Iris pigment epithelial cell (primary cell): ENCODE measurements around the gene TMEM267.
A peak's percentile ranks its signal among the peaks of the same experiment; 100 is the strongest.
"Not testable (repeated sequence)": the region's sequence is repeated elsewhere in the genome, so short reads cannot be mapped to it uniquely, and the experiment has no call there.

Experiments used
- DNase-seq: peaks from one replicate; pipeline ENCODE4 v3.0.0-alpha.2; 2011; ENCODE audit warnings: low read depth

Gene TMEM267, protein sequence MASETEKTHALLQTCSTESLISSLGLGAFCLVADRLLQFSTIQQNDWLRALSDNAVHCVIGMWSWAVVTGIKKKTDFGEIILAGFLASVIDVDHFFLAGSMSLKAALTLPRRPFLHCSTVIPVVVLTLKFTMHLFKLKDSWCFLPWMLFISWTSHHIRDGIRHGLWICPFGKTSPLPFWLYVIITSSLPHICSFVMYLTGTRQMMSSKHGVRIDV

DNA sequence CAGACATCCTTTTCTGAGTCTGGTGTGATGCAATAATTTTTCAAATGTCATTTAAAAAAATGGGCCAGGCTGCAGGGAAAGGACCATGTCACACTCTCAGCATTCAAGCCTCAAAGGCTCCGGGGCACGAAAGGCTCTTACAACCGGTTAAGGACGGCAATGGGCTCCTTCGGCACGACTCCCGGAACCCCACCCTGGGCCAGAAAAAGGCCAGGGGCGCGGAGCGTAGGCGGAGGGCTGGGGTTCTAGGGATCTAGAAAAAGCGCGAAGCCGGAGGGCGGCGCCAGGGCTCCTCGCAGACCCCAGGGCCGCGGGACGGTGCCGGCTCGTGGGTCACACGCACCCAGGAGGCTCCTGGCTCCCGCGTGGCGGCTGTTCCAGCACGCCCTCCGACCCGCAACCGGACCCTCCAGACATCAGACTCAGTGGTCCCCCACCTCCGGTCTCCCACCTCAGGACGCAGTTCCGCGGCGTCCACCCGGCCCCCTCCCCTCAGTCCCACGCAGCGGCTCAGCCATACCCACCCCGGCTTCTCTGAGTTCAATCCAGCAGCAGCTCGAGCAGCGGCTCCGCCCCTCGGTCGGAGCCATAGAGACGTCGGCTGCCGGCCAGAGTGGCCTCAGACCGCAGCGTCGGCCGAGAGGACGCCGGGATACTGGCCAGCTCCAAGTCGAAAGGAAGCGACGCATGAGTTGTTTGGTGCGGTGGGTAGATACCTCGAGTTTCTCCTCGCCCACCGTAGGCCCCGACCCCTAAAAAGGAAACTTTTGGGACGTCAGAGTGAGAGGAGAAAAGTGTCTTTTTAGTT is at the start of gene TMEM267:
Gene TMEM267, minus strand, starts transcription at position 568 of the 808 bp plus-strand sequence. CDS start 29,896 bp downstream, outside the sequence.
- peak; percentile 95 for DNase-seq

DNA sequence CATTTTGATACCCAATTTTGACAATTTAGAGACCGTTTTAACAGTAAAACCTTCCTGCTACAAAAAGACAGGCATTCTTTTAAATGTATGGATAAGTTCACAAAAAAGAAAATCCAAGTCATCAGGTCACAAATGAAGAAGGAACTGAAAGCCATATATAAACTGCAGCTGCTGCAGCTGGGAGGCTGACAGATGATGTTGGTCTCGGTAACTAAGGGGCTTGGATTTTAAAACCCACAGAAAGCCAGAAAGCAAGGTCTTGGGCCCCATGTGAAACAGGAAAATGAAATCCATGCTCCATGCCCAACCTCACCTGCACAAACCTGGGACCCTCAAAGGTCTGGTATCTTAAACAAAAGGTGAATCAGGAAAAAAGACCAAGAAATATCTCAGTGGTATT is 47.0 kb upstream of the TMEM267 start:
- DNase-seq = no peak

DNA sequence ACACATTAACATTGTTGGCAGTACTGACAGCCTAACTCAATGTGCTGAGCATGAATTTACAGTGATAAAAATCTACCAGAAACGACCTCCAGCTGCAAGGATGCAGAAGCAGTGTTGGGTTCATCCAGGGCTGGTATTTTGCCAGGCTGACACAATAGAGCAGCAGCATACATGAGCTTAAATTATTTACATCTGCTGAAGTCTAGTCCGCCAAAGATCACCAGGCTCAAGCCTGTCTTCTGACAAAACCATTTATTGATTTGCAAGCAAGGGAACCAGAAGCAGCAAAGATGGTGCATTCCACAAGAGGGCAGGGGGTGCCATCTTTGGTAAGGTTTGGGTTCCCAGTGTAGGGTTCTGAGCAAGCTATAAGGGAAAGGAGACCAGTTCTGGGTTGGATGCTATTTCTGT is 40.0 kb upstream of the TMEM267 start:
- peak; percentile 3 for DNase-seq

DNA sequence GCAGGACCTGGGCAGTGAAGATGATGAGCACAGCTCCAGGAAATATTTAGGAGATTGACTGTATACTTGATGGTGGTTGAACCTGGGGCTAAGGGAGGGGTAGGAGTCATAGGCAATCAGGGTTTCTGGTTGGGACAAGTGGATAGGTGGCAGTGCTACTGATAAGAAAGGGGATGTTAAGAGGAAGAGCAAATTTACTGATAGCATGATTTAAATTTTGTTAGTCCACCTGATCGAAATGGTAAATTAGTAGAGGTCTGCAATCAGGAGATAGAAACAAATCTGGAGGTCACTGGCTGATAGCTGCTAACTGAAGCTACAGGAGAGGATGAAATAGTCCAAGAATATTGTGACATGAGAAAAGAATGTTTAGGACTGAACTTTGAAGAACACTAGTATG is 37.0 kb upstream of the TMEM267 start:
- DNase-seq = no peak

DNA sequence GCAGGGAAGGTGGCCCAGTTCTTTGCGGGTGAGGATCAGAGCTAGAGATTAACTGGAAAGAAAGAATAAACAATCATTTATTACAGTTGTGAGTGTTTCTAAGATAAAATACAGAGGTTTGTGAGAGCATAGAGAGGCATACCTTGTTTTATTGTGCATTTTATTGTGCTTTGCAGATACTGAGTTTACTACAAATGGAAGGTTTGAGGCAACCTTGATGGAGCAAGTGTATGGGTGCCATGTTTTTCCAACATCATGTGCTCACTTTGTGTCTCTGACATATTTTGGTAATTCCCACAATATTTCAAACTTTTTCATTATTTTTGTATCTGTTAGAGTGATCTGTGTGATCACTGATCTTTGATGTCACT is 32.0 kb upstream of the TMEM267 start:
- no peak for DNase-seq

DNA sequence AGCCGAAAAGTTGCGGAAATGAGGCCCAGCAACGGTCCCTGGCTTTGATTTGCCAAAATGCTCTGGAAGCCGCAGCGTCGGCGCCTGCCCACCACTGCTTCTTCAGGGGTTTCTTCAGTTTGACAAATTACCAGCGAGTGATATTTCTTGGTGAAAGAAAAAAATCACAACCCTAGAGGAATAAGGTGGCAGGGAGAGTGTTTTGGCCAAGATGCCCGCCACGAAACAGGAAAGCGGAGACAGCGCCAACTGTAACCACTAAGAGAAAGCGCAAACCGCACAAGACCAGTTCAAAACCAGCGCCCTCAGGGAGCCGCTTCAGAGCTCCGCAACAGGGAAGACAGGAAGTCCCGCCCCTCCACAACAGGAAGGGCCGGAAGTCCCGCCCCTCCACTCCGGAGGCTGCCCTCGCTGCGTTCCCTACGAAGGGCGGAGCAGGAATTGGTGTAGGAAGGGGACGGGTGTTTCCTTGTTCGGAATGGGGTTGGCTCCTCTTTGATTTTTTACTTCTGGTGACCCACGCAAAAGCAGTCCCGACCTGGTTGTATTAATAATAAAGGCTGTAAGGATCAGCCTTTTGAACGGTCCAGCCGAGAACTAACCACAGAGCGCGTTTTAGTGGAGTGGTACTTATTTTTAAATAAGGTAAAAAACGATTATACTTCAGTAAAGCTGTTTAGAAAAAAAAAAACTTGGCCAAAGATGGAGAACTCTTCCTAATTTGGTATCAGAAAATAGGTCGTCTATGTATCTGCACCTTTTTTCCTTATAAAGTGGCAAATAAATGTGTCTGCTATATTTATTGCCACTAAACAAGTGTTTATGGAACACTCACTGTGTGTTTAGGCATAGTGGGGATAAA is 31.4 kb upstream of the TMEM267 start, which contains the start of gene C5orf34:
Gene C5orf34, minus strand, starts transcription at position 333 of the 862 bp plus-strand sequence. CDS start 5,809 bp downstream, outside the sequence.
- DNase-seq = peak; percentile 96

DNA sequence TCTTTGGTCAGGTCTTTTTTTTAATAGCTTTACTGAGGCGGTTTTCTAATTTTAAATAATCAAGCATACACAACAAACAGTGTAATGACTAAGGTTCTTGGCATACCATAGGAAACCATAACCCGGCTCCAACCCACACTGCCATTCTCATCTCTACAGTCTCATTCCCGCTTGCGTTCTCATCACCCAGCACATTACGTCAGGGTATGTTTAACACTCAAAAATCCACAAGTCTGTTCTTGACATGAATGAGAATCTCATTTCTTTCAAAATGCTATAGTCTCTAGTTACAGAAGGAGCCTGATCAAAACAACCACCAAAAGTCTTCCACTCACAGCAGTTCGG is 30.8 kb upstream of the TMEM267 start:
- DNase-seq = peak; percentile 93

DNA sequence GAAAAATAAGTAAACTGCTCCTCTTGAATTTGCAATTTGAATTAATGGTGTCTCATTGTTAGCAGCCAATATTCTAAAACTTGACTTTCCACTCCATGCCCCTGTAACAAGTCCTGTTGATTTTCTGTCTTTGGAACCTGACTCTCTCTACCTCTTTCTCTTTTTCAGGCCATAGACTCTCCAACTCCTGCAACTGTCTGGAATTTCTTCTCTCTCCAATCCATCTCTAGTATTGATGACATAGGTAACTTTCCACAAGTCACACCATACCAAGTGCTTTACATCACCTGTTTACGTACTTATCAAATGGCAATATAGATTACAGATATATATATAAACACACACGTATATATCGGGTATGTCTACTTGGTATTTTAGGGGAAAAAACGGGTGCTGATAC is 30.4 kb upstream of the TMEM267 start:
- peak; percentile 14 for DNase-seq

DNA sequence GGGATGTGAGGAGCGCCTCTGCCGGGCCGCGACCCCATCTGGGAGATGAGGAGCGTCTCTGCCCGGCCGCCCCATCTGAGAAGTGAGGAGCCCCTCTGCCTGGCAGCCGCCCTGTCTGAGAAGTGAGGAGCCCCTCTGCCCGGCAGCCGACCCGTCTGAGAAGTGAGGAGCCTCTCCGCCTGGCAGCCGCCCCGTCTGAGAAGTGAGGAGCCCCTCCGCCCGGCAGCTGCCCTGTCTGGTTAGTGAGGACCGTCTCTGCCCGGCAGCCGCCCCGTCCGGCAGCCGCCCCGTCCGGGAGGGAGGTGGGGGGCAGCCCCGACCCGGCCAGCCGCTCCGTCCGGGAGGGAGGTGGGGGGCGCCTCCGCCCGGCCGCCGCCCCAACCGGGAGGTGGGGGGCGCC is 27.4 kb upstream of the TMEM267 start:
- DNase-seq = not testable (repeated sequence)

DNA sequence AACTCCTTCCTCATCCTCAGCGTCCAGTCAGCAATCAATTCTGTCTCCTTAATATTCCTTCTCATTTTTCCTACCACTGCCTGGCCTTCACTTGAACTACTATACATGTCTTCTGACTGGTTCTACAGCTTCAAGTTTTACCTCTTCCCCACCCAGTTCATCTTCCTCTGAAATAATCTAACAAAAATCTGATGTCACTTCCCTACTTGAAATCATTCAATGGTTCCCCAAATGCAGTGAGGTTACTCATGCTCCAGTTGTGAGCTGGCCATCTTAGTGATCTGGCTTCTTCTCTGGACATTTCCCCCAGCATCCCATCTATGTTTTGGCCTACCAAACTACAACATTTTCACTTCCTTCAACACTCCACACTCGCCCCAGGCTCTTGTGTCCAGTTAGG is 14.9 kb upstream of the TMEM267 start:
- no peak for DNase-seq

DNA sequence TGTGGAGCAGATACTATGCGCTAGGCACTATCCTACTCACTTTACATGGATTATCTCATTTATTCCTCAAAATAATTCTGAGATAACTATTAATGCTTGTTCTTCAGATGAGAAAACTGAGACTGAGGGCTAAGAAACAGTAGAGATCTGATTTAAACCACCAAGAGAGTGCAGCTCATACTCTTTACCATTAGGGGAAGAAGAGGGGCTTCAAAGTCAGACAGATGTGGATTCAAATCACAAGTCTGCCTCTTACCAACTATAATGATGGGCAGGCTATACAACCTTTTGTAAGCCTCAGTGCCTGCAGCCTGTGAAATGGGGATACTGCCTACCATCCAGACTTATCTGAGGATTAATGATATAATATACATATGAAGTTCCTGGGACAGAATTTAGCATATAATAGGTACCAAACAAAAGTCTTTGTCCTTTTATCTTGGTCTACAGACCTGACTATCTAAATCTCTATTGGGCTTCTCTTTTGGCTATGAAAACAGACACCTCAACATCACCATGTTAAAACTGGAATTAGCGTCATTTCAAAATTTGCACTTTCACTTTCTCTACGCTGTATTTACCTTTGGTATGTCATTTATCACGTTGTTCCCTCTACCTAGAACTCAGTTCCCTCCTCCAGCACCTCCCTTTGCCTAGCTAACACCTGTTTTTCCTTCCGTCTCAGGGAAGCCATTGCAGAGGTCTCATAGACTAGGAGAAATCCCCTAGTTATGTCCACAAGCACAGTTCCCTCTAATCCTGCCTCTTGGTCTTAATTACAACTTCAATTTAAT is 13.8 kb upstream of the TMEM267 start:
- no peak for DNase-seq

DNA sequence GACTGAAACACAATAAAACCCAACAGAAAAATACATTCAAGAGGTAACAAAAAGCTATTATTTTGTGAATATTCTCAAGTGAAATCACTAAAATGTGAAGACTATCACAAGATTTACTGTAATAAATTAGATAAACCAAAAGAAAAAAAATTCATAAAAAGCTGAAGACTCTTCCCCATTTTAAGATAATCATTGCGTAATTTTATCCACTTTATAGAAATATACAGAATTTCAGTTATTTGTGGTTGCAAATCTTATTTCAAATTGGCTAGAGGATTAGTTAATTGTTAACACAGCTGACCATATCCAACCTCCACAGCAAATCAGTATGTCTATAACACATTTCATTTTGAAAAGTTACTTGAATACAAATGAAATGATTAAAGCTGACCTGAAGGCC is 7.7 kb upstream of the TMEM267 start:
- DNase-seq = no peak

DNA sequence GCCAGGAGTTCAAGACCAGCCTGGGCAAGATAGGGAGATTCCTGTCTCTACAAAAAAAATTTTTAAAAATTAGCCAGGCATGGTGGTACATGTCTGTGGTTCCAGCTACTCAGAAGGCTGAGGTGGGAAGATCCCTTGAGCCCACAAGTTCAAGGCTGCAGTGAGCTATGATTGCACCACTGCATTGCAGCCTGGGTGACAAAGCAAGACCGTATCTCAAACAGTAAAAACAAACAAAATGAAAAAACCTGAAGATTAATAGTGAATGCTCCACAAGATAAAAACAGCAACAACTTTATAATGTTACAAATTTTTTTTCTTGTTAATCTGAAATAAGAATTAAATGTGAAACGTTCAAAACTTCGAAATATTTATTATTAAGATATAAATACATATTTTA is 2.7 kb upstream of the TMEM267 start:
- DNase-seq = no peak

DNA sequence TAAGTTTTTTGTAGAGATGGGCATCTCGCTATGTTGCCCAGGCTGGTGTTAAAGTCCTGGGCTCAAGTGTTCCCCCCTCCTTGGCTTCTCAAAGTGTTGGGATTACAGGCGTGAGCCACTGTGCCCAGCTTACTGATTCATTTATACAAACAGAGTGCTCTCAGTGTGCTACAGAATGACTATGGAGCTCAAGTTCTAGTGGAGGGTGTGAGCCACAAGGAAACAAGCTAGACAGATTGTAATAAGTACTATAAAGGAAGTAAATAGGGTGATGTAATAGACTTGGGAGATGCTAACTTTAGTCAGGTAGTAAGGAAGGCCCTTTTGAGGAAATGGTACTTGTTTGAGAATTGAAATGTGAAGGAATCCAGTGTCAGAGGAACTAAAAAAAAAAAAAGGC is 1.7 kb upstream of the TMEM267 start:
- peak; percentile 6 for DNase-seq

DNA sequence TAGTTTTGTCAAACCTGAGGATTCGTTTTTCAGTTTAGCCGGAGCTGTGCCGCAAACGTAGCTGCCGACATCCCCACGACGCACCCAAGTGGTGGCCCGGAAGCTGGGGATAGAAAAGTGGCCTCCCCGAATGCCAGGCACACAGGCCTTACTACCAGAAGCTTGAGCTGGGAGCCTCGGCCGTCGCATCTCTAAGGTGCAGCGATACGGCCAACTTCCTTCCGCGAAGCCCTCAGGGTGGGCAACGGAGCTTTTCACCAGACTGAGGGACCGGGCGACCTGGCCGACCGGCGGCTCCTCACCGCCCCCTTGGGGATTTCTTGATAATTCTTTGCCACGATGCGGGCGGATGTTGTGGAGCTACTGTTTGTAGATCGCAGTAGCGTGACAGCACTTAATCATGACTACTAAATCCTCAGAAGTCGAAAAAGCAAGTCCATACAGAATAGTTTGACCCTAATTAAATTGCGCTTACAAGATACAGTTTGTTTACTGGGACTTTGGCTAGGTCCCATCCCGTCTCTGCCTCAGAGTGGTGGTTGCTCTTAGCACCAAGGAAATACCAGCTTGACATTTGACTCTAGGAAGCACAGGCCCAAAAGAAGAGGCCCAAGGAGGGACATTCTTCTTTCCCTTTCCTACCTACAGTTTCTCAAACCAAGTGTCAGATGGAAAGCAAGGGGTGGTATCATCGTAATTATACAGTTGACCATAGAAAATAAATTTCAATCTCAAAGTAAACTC is 613 bp upstream of the TMEM267 start:
- peak; percentile 87 for DNase-seq

DNA sequence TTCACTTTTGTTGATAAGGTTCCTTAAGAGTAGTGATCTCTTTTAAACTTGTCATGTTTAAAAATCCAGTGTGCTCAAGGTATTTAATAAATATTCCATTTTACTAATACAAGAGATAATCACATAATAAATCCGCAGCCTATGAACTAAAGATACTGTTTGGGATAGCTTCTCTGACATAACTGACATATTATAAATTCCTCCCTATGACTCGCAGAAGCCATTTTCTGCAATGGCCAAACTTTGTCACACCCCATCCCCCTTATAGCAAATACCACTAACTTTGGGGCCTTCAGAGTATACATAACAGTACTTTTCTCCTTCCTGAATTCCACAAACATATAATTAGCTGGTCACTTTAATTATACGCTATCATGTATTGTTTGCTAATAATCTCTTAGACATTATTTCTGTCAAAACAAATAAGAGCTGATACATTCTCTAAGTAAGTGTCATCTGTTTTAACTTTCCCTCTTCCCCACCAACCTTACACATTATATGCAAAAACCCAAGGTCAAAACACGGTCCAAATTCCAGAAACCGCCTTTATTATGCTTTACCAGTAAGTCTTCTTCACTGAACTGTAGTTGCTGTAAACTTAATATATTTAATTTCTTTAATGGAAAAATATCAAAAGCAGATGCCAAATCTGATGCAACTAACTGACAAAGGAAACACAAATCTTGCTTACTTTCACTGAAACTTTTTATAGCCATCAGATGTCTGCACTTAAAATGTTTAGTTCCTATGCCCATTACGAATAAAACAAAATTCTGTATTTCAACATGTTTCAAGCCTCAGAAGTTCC is 971 bp downstream of the TMEM267 start:
- DNase-seq = peak; percentile 19

DNA sequence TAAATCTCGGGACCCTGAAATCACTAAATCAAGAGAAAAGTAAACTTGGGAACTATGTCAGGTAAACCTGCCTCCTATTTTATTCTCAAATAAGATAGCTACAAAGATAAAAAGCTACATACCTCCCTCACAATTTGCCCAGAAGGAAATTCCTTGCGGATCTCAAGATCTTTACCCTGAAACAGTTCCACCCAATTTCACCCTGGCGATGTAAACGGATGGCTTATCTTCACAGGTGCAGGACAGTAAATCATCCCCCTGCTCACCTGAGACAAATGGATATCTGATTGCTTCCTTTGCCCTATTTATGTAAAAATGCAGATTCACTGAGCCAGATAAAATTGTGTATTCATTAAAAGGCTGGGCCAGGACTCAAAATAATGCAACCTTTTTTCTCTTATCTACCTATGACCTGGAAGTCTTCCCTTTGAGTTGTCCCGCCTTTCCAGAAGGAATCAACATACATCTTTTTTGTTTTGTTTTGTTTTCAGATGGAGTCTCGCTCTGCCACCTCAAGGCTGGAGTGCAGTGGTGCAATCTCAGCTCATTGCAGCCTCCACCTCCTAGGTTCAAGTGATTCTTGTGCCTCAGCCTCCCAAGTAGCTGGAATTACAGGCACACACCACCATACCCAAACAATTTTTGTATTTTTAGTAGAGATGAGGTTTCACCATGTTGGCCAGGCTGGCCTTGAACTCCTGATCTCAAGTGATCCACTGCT is 13.8 kb downstream of the TMEM267 start:
- DNase-seq = no peak

DNA sequence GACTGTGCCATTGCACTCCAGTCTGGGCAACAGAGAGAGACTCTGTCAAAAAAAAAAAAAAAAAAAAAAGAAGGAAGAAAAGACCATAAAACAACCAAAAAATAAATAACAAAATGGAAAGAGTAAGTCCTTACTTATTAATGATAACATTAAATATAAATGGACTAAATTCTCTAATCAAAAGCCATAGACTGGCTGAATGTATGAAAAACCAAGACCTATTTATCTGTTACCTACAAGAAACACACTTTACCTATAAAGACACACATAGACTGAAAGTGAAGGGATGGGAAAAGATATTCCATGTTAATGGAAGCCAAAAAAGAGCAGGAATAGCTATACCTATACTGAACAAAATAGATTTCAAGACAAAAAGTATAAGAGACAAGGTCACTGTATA is 16.6 kb downstream of the TMEM267 start:
- DNase-seq = no peak

DNA sequence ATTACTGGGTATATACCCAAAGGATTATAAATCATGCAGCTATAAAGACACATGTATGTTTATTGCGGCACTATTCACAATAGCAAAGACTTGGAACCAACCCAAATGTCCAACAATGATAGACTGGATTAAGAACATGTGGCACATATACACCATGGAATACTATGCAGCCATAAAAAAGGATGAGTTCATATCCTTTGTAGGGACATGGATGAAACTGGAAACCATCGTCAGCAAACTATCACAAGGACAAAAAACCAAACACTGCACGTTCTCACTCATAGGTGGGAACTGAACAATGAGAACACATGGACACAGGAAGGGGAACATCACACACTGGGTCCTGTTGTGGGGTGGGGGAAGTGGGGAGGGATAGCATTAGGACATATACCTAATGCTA is 18.2 kb downstream of the TMEM267 start:
- DNase-seq = not testable (repeated sequence)

DNA sequence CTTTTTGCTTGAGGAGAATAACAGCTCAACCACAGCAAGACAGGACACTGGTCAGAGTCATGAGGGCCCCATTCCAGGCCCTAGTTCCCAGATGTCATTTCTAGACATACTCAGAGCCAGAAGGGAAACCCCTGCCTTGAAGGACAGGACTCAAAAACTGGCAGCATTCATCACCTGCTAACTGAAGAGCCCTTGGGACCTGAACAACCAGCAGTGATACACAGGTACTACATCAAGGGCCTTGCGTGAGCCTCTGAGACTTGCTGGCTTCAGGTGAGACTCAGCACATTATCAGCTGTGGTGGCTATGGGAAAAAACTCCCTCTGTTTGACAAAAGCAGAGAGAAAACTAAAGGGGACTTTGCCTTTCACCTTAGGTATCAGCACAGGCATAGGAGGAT is 22.6 kb downstream of the TMEM267 start:
- DNase-seq = no peak
